ENCODE data around the gene PRSS8. TPM values are rescaled to one million over a fixed set of nuclear protein-coding genes. Genes with fewer than 3 reads are reported as not detected.

The PRSS8 gene
- total RNA-seq, 2 donors from 2014 or later: 2.4 TPM; not detected in 1

GRCh38 chr16:31134625-31135534, 647 bp downstream of the PRSS8 start:
- Histone ChIP-seq H3K27ac (no peak overlapping the region), H3K4me1 (peaks cover 0 to 35% of the 10 kb centered on the region in 2 donors), H3K36me3 (peaks cover 27% of the 10 kb centered on the region), H3K4me3 (no peak overlapping the region), H3K27me3 (no peaks in the 10 kb centered on the region), H3K9me3 (no peaks in the 10 kb centered on the region)
- TF ChIP-seq, protein P1, sequence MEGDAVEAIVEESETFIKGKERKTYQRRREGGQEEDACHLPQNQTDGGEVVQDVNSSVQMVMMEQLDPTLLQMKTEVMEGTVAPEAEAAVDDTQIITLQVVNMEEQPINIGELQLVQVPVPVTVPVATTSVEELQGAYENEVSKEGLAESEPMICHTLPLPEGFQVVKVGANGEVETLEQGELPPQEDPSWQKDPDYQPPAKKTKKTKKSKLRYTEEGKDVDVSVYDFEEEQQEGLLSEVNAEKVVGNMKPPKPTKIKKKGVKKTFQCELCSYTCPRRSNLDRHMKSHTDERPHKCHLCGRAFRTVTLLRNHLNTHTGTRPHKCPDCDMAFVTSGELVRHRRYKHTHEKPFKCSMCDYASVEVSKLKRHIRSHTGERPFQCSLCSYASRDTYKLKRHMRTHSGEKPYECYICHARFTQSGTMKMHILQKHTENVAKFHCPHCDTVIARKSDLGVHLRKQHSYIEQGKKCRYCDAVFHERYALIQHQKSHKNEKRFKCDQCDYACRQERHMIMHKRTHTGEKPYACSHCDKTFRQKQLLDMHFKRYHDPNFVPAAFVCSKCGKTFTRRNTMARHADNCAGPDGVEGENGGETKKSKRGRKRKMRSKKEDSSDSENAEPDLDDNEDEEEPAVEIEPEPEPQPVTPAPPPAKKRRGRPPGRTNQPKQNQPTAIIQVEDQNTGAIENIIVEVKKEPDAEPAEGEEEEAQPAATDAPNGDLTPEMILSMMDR (IDR thresholded peaks at IDR 0.05): no peak
- no peak for DNase-seq (ENCODE audit: low spot score)

GRCh38 chr16:31134091-31134571, 1.4 kb downstream of the PRSS8 start:
- Histone ChIP-seq H3K27me3 (no peaks in the 10 kb centered on the region), H3K4me3 (no peak overlapping the region), H3K4me1 (peaks cover 0 to 42% of the 10 kb centered on the region in 2 donors), H3K9me3 (no peaks in the 10 kb centered on the region), H3K36me3 (peaks cover 34% of the 10 kb centered on the region), H3K27ac (no peak overlapping the region)
- DNase-seq (ENCODE audit: low spot score): no peak
- TF ChIP-seq, protein P1 (IDR thresholded peaks at IDR 0.05): no peak

GRCh38 chr16:31133046-31133501, 2.5 kb downstream of the PRSS8 start:
- H3K4me1 ChIP-seq: peaks cover 0 to 39% of the 10 kb centered on the region in 2 donors
- peaks cover 45% of the 10 kb centered on the region for H3K36me3 ChIP-seq
- TF ChIP-seq, protein P1 (IDR thresholded peaks at IDR 0.05): no peak
- no peak overlapping the region for H3K4me3 ChIP-seq
- no peak for DNase-seq (ENCODE audit: low spot score)
- H3K27me3 ChIP-seq: no peaks in the 10 kb centered on the region
- H3K9me3 ChIP-seq: no peaks in the 10 kb centered on the region
- no peak overlapping the region for H3K27ac ChIP-seq

DNA sequence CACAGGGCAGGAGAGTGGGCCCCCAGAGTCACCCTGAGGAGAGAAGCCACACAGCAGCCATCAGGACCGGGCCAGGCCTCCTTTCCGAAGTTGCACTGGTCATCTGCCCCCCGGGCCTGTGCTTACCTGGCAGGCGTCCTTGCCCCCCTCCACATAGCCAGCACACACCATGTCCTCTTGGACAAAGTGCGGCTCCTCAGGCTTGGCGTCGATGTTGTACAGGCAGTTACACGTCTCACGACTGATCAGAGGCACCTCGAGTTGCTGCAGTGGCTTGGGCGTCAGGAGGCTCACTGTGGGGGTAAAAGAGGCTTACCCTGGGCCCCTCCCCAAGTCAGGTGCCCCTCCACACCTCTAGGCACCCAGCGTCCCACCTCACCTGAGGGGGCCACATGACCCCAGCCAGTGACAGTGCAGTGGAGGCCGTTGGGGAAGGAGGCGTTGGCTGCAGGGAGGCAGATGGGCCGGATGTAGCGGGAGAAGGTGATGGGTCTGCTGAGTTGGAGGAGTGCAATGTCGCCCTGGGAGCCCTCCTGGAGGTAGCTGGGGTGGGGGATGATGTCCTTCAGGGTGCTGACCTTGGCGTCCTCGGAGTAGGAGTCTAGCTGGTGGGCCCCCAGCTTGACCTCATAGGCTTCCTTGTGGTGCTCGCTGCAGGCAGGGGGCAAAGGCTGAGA, 3.1 kb downstream of the PRSS8 start:
- Histone ChIP-seq H3K4me1 (peaks cover 0 to 39% of the 10 kb centered on the region in 2 donors), H3K27me3 (no peaks in the 10 kb centered on the region), H3K4me3 (no peak overlapping the region), H3K9me3 (no peaks in the 10 kb centered on the region), H3K27ac (no peak overlapping the region), H3K36me3 (peaks cover 51% of the 10 kb centered on the region)
- DNase-seq (ENCODE audit: low spot score): no peak
- TF ChIP-seq, protein P1 (IDR thresholded peaks at IDR 0.05): no peak

DNA sequence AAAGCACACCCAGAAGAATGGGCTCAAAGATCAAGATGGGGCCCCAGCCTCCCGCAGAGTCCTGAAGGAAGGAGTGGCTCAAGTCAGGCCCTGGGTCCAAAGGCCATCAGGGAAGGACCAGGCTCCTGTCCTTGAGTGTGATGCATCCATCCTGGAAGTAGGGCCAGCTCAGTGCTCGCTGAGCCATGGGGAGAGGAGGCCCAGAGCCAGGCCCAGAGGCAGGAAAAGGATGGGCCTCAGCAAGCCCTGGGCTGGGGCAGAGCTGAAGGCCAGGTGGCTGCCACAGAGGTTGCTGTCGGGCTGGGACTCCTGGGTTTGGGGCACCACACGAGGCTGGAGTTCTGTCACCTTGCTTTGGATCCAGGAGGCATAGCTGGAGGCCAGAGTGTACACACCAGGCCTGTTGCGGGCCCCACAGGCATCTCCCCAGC, 3.7 kb downstream of the PRSS8 start:
- Histone ChIP-seq H3K36me3 (peaks cover 57% of the 10 kb centered on the region), H3K4me3 (no peak overlapping the region), H3K27ac (no peak overlapping the region), H3K27me3 (no peaks in the 10 kb centered on the region), H3K4me1 (peaks cover 0 to 39% of the 10 kb centered on the region in 2 donors), H3K9me3 (no peaks in the 10 kb centered on the region)
- TF ChIP-seq, protein P1 (IDR thresholded peaks at IDR 0.05): no peak
- no peak for DNase-seq (ENCODE audit: low spot score)

All from right atrium auricular region (tissue), 2 donors.